ENCODE data around the gene SOCS1.
A peak's percentile ranks its signal among the peaks of the same experiment; 100 is the strongest.

Gene SOCS1

GRCh38 chr16:11260596-11260966 is 4.6 kb upstream of the SOCS1 start:
- DNase-seq (ENCODE audit: low spot score): no peak

- no peak for DNase-seq (ENCODE audit: low spot score)
Measured at GRCh38 chr16:11259655-11260595, 3.9 kb upstream of the SOCS1 start.

- no peak for DNase-seq (ENCODE audit: low spot score)
Measured at GRCh38 chr16:11258553-11259492, 2.8 kb upstream of the SOCS1 start.

- DNase-seq (ENCODE audit: low spot score): peak; percentile 83
Measured at GRCh38 chr16:11257131-11257938, 1.3 kb upstream of the SOCS1 start.

- no peak for DNase-seq (ENCODE audit: low spot score)
Measured at GRCh38 chr16:11256661-11257130, 692 bp upstream of the SOCS1 start.

- DNase-seq (ENCODE audit: low spot score): peak; percentile 38
Measured at GRCh38 chr16:11254913-11255736, 879 bp downstream of the SOCS1 start.

GRCh38 chr16:11253995-11254912 is 1.8 kb downstream of the SOCS1 start:
- DNase-seq (ENCODE audit: low spot score): no peak

GRCh38 chr16:11253009-11253994 is 2.7 kb downstream of the SOCS1 start:
- no peak for DNase-seq (ENCODE audit: low spot score)

- no peak for DNase-seq (ENCODE audit: low spot score)
Measured at GRCh38 chr16:11252482-11252931, 3.5 kb downstream of the SOCS1 start.

- no peak for DNase-seq (ENCODE audit: low spot score)
Measured at GRCh38 chr16:11251525-11252481, 4.2 kb downstream of the SOCS1 start.

- no peak for DNase-seq (ENCODE audit: low spot score)
Measured at GRCh38 chr16:11250786-11251524, 5.0 kb downstream of the SOCS1 start.

GRCh38 chr16:11250091-11250785 is 5.8 kb downstream of the SOCS1 start:
- DNase-seq (ENCODE audit: low spot score): peak; percentile 36

- DNase-seq (ENCODE audit: low spot score): no peak
Measured at GRCh38 chr16:11249233-11250061, 6.6 kb downstream of the SOCS1 start.

GRCh38 chr16:11248133-11248532 is 7.9 kb downstream of the SOCS1 start:
- DNase-seq (ENCODE audit: low spot score): no peak

- DNase-seq (ENCODE audit: low spot score): no peak
Measured at GRCh38 chr16:11245988-11246387, 10.0 kb downstream of the SOCS1 start.
